ENCODE data around the gene GFRA1. TPM values are rescaled to one million over a fixed set of nuclear protein-coding genes. Genes with fewer than 3 reads are reported as not detected.

Gene GFRA1
- total RNA-seq, 4 donors from 2014 or later: 57.9 to 104 (median 61.6) TPM

- Histone ChIP-seq H3K9me3 (peaks cover 0 to 16% (median 0%) of the 10 kb centered on the region in 4 donors), H3K27me3 (no peaks in the 10 kb centered on the region), H3K36me3 (no peaks in the 10 kb centered on the region), H3K4me1 (no peaks in the 10 kb centered on the region), H3K4me3 (no peak overlapping the region), H3K27ac (no peak overlapping the region)
- DNase-seq (ENCODE audit: low spot score in 2 of 2): no peak
- TF ChIP-seq POLR2A (IDR thresholded peaks at IDR 0.05) (no peak), EP300 (IDR thresholded peaks at IDR 0.05) (no peak), CTCF (IDR thresholded peaks at IDR 0.05) (no peak)
- WGBS, 2 donors: 93 to 100% methylated on average over 4 of the region's 4 CpGs
These were observed 77.4 kb downstream of the GFRA1 start for GRCh38 chr10:116195583-116195982.

- Histone ChIP-seq H3K27me3 (no peaks in the 10 kb centered on the region), H3K36me3 (no peaks in the 10 kb centered on the region), H3K4me3 (no peak overlapping the region), H3K4me1 (no peaks in the 10 kb centered on the region), H3K27ac (no peak overlapping the region), H3K9me3 (peaks cover 0 to 16% (median 0%) of the 10 kb centered on the region in 4 donors)
- TF ChIP-seq EP300 (IDR thresholded peaks at IDR 0.05): no peak
- TF ChIP-seq CTCF (IDR thresholded peaks at IDR 0.05): no peak
- TF ChIP-seq POLR2A (IDR thresholded peaks at IDR 0.05): no peak
- DNase-seq (ENCODE audit: low spot score in 2 of 2): no peak
- 92 to 96% methylated on average over 2 of the region's 2 CpGs for WGBS, 2 donors
These were observed 78.0 kb downstream of the GFRA1 start for GRCh38 chr10:116195039-116195438.

GRCh38 chr10:116194061-116194460, 78.9 kb downstream of the GFRA1 start:
- no peak overlapping the region for H3K27ac ChIP-seq
- H3K27me3 ChIP-seq: no peaks in the 10 kb centered on the region
- no peak for DNase-seq (ENCODE audit: low spot score in 2 of 2)
- 94 to 95% methylated on average over 1 of the region's 1 CpG for WGBS, 2 donors
- no peak for TF ChIP-seq POLR2A (IDR thresholded peaks at IDR 0.05)
- H3K36me3 ChIP-seq: no peaks in the 10 kb centered on the region
- peaks cover 0 to 16% (median 0%) of the 10 kb centered on the region in 4 donors for H3K9me3 ChIP-seq
- H3K4me1 ChIP-seq: no peaks in the 10 kb centered on the region
- no peak overlapping the region for H3K4me3 ChIP-seq

- WGBS, 2 donors: 49 to 52% methylated on average over 2 of the region's 2 CpGs
These were observed 82.1 kb downstream of the GFRA1 start for GRCh38 chr10:116190883-116191282.

GRCh38 chr10:116186273-116186672, 86.7 kb downstream of the GFRA1 start:
- no peak overlapping the region for H3K27ac ChIP-seq
- TF ChIP-seq CTCF (IDR thresholded peaks at IDR 0.05) (no peak), POLR2A (IDR thresholded peaks at IDR 0.05) (no peak), EP300 (IDR thresholded peaks at IDR 0.05) (no peak)
- no peaks in the 10 kb centered on the region for H3K9me3 ChIP-seq
- no peak for DNase-seq (ENCODE audit: low spot score in 2 of 2)
- H3K36me3 ChIP-seq: no peaks in the 10 kb centered on the region
- H3K4me1 ChIP-seq: no peaks in the 10 kb centered on the region
- H3K4me3 ChIP-seq: no peak overlapping the region
- H3K27me3 ChIP-seq: no peaks in the 10 kb centered on the region
- WGBS, 2 donors: 86 to 90% methylated on average over 5 to 6 of the region's 6 CpGs

More at GRCh38 chr10:116190883-116191282, 82.1 kb downstream of the GFRA1 start:
- Histone ChIP-seq H3K27me3 (no peaks in the 10 kb centered on the region), H3K4me3 (no peak overlapping the region), H3K36me3 (no peaks in the 10 kb centered on the region), H3K4me1 (no peaks in the 10 kb centered on the region), H3K27ac (no peak overlapping the region), H3K9me3 (peaks cover 0 to 12% (median 0%) of the 10 kb centered on the region in 4 donors)
- no peak for DNase-seq (ENCODE audit: low spot score in 2 of 2)
- TF ChIP-seq POLR2A (IDR thresholded peaks at IDR 0.05) (no peak), EP300 (IDR thresholded peaks at IDR 0.05) (no peak), CTCF (IDR thresholded peaks at IDR 0.05) (no peak)
